Fibroblast of lung (primary cell): ENCODE measurements around the gene CTBP2. TPM values are rescaled to one million over a fixed set of nuclear protein-coding genes. Genes with fewer than 3 reads are reported as not detected.

ENCODE experiments used
- DNase-seq, 2 donors: peaks; one replicate each; pipeline versions ENCODE4 v3.0.0 to v3.0.0-alpha.2; 2010; ENCODE audit warnings: low read depth in 2 of 2
- H2AFZ ChIP-seq: 2 replicates; pipeline ENCODE4 v1.5.1; 2012; ENCODE audit warnings: low read length, control low read depth, inconsistent platforms
- H3K27ac ChIP-seq: 2 replicates; pipeline ENCODE4 v1.5.1; 2011; ENCODE audit warnings: low read length, control low read depth; ENCODE audit not compliant: insufficient read depth
- H3K27me3 ChIP-seq: 2 replicates; pipeline ENCODE4 v1.5.1; 2011; ENCODE audit warnings: mild to moderate bottlenecking, low read length; ENCODE audit not compliant: control insufficient read depth, insufficient read depth
- H3K36me3 ChIP-seq: 2 replicates; pipeline ENCODE4 v1.5.1; 2011; ENCODE audit warnings: low read length; ENCODE audit not compliant: control insufficient read depth, insufficient read depth
- H3K4me1 ChIP-seq: 2 replicates; pipeline ENCODE4 v1.5.1; 2011; ENCODE audit warnings: low read length; ENCODE audit not compliant: control insufficient read depth, insufficient read depth; ENCODE audit errors: extremely low read depth
- H3K4me2 ChIP-seq: 2 replicates; pipeline ENCODE4 v1.5.1; 2011; ENCODE audit warnings: low read length, control low read depth; ENCODE audit not compliant: insufficient read depth; ENCODE audit errors: extremely low read depth
- H3K4me3 ChIP-seq, 4 experiments: fragments of 200-600 bp in 1 of 4; sonication (generic) in 1 of 4; replicated peaks in 1 of 4; 2 replicates each; pipeline ENCODE4 v1.5.1; 2011 to 2016; ENCODE audit warnings: low read length in 4 of 4, low read depth in 3 of 4, mild to moderate bottlenecking in 3 of 4, control low read depth in 2 of 4, inconsistent platforms in 1 of 4, mixed read lengths in 1 of 4; ENCODE audit not compliant: insufficient read depth in 1 of 4; ENCODE audit errors: control extremely low read depth in 1 of 4
- H3K79me2 ChIP-seq: 2 replicates; pipeline ENCODE4 v1.5.1; 2012; ENCODE audit warnings: mild to moderate bottlenecking, low read length, inconsistent platforms; ENCODE audit not compliant: control insufficient read depth, insufficient read depth
- H3K9ac ChIP-seq: 2 replicates; pipeline ENCODE4 v1.5.1; 2011; ENCODE audit warnings: mild to moderate bottlenecking, low read length, control low read depth; ENCODE audit not compliant: insufficient read depth
- H3K9me3 ChIP-seq: 2 replicates; pipeline ENCODE4 v1.5.1; 2012; ENCODE audit warnings: low read depth, low read length; ENCODE audit not compliant: control insufficient read depth, insufficient read depth
- H4K20me1 ChIP-seq: 2 replicates; pipeline ENCODE4 v1.5.1; 2011; ENCODE audit warnings: low read length; ENCODE audit not compliant: control insufficient read depth, insufficient read depth; ENCODE audit errors: extremely low read depth
- EZH2 ChIP-seq: IDR thresholded peaks from 2 replicates; pipeline ENCODE4 v1.5.1; 2012; ENCODE audit warnings: low read length, control low read depth, mild to moderate bottlenecking; ENCODE audit errors: missing control alignments
- polyA plus RNA-seq, 2 donors: library from polyadenylated mRNA; depleted of rRNA in 1 of 2; stranded (reverse) in 1 of 2; unstranded in 1 of 2; fragments of >200 nt; gene quantifications; 2 replicates each; pipeline ENCODE4 v1.2.1, GENCODE V29; 2011 to 2012; ENCODE audit warnings: missing spikeins in 1 of 2
- total RNA-seq: library from RNA; depleted of rRNA; stranded (reverse); fragments of >200 nt; gene quantifications from 2 replicates; pipeline ENCODE4 v1.2.1, GENCODE V29; 2014
- TF ChIP-seq, protein P1 (sequence below), 2 donors: IDR thresholded peaks in 1 of 2; conservative IDR thresholded peaks in 1 of 2; 1 replicate in 1 of 2; 2 replicates in 1 of 2; pipeline ENCODE4 v1.5.1; 2011 to 2012; ENCODE audit warnings: low read length in 2 of 2, control low read depth in 1 of 2, inconsistent platforms in 1 of 2, low read depth in 1 of 2, mild to moderate bottlenecking in 1 of 2

Gene CTBP2
- total and polyA plus RNA-seq, 2 donors (not counting 1 experiment from before 2014, with no cell fraction given) = 72.1 to 73.3 TPM

- H3K27ac ChIP-seq = peak overlapping the region; percentile 72
- peak in 1 of 2 donors; percentile 65 for DNase-seq
- H3K4me3 ChIP-seq = peak overlapping the region in 1 of 4 experiments; percentile 32
- peaks cover 19% of the 10 kb centered on the region for H3K4me1 ChIP-seq
- no peaks in the 10 kb centered on the region for H3K27me3 ChIP-seq
- peaks cover 5% of the 10 kb centered on the region for H3K36me3 ChIP-seq
- H3K9ac ChIP-seq = peak overlapping the region; percentile 9
- H2AFZ ChIP-seq = peak overlapping the region; percentile 10
- peak overlapping the region; percentile 69 for H3K4me2 ChIP-seq
- TF ChIP-seq EZH2 = no peak
- TF ChIP-seq, protein P1, sequence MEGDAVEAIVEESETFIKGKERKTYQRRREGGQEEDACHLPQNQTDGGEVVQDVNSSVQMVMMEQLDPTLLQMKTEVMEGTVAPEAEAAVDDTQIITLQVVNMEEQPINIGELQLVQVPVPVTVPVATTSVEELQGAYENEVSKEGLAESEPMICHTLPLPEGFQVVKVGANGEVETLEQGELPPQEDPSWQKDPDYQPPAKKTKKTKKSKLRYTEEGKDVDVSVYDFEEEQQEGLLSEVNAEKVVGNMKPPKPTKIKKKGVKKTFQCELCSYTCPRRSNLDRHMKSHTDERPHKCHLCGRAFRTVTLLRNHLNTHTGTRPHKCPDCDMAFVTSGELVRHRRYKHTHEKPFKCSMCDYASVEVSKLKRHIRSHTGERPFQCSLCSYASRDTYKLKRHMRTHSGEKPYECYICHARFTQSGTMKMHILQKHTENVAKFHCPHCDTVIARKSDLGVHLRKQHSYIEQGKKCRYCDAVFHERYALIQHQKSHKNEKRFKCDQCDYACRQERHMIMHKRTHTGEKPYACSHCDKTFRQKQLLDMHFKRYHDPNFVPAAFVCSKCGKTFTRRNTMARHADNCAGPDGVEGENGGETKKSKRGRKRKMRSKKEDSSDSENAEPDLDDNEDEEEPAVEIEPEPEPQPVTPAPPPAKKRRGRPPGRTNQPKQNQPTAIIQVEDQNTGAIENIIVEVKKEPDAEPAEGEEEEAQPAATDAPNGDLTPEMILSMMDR (conservative IDR thresholded peaks at IDR 0.05 in 1 of 2, IDR thresholded peaks at IDR 0.05 in 1 of 2; ENCODE audit: low read depth in 1 of 2, low read length in 2 of 2) = no peak
- H3K79me2 ChIP-seq = peaks cover 90% of the 10 kb centered on the region
- no peaks in the 10 kb centered on the region for H4K20me1 ChIP-seq
- H3K9me3 ChIP-seq = no peaks in the 10 kb centered on the region
These were observed 42.3 kb downstream of the CTBP2 start for GRCh38 chr10:125118011-125118611.

DNA sequence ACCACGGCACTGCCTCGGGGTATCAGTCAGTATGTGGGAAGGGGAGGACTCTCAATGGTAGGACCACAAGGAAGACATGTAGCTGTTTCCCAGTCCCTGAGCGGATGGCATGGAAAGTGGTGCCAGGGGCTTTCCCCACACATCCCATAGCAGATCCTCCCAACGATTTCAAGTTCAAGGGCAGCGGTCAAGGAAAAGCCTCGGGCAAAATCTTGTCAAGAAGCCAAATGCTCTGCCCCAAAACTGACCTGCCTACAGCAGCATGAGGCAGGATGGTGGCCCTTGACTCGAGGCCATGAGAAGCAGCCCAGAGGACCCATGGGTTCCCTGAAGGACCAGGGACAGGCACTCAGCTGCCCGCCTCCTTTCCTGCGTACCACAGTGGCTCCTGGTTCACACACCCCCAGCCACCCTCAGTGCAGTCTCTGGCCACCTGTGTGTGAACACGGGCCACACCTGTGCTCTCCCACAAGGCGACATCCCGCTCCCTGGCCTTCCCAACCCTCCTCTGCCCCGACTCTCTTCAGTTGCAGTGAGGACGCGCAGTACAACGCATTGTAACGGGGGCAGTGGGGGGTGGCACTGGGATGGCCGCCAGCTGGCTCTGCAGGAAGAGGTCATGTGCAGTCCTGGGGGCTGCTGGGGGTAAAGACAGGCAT is 43.6 kb downstream of the CTBP2 start:
- peaks cover 85% of the 10 kb centered on the region for H3K79me2 ChIP-seq
- H2AFZ ChIP-seq = no peak overlapping the region
- no peaks in the 10 kb centered on the region for H4K20me1 ChIP-seq
- H3K9ac ChIP-seq = no peak overlapping the region
- DNase-seq = no peak
- no peaks in the 10 kb centered on the region for H3K9me3 ChIP-seq
- no peak for TF ChIP-seq EZH2
- TF ChIP-seq, protein P1 (conservative IDR thresholded peaks at IDR 0.05 in 1 of 2, IDR thresholded peaks at IDR 0.05 in 1 of 2; ENCODE audit: low read depth in 1 of 2, low read length in 2 of 2) = no peak
- no peaks in the 10 kb centered on the region for H3K27me3 ChIP-seq
- peaks cover 19% of the 10 kb centered on the region for H3K4me1 ChIP-seq
- no peak overlapping the region for H3K4me2 ChIP-seq
- H3K27ac ChIP-seq = peak overlapping the region; percentile 23
- no peak overlapping the region for H3K4me3 ChIP-seq
- peaks cover 2% of the 10 kb centered on the region for H3K36me3 ChIP-seq

GRCh38 chr10:125116041-125116649 is 44.2 kb downstream of the CTBP2 start:
- H3K4me2 ChIP-seq = no peak overlapping the region
- peaks cover 2% of the 10 kb centered on the region for H3K36me3 ChIP-seq
- H3K27ac ChIP-seq = no peak overlapping the region
- no peak overlapping the region for H2AFZ ChIP-seq
- peaks cover 19% of the 10 kb centered on the region for H3K4me1 ChIP-seq
- H3K9me3 ChIP-seq = no peaks in the 10 kb centered on the region
- no peaks in the 10 kb centered on the region for H4K20me1 ChIP-seq
- H3K27me3 ChIP-seq = no peaks in the 10 kb centered on the region
- no peak overlapping the region for H3K4me3 ChIP-seq
- no peak for DNase-seq
- TF ChIP-seq EZH2 = no peak
- TF ChIP-seq, protein P1 (conservative IDR thresholded peaks at IDR 0.05 in 1 of 2, IDR thresholded peaks at IDR 0.05 in 1 of 2; ENCODE audit: low read depth in 1 of 2, low read length in 2 of 2) = no peak
- peaks cover 85% of the 10 kb centered on the region for H3K79me2 ChIP-seq
- H3K9ac ChIP-seq = no peak overlapping the region
